Gastrocnemius medialis (tissue), 4 donors: ENCODE data around the gene CEP20.

Experiments used
- CTCF ChIP-seq, 5 experiments: fragments of 450-650 bp in 3 of 5; fragments of 200-600 bp in 2 of 5; sonication (generic) in 2 of 5; IDR thresholded peaks in 4 of 5; conservative IDR thresholded peaks in 1 of 5; 1 replicate in 4 of 5; 2 replicates in 1 of 5; pipeline ENCODE4 v1.5.1; 2016 to 2019; ENCODE audit warnings: antibody characterized with exemption in 5 of 5, mild to moderate bottlenecking in 3 of 5, moderate library complexity in 3 of 5
- POLR2A ChIP-seq, 2 donors: fragments of 450-650 bp; IDR thresholded peaks; one replicate each; pipeline ENCODE4 v1.6.1; 2017; ENCODE audit warnings: antibody characterized with exemption in 2 of 2, mild to moderate bottlenecking in 2 of 2, moderate library complexity in 2 of 2

- no peak for TF ChIP-seq CTCF (IDR thresholded peaks at IDR 0.05 in 4 of 5, conservative IDR thresholded peaks at IDR 0.05 in 1 of 5)
- TF ChIP-seq POLR2A (IDR thresholded peaks at IDR 0.05): no peak
These were observed 44.6 kb downstream of the CEP20 start for GRCh38 chr16:15843635-15844279.
